HG02840 (cell line): Measurements from ENCODE around the gene ZNF75A.
"Not testable (repeated sequence)": the region's sequence is repeated elsewhere in the genome, so short reads cannot be mapped to it uniquely, and the experiment has no call there.

Source experiments
- ATAC-seq: cut with Tn5 transposase; IDR thresholded peaks from one replicate; pipeline ENCODE4 v1.9.1; 2021; ENCODE audit warnings: mild to moderate bottlenecking, moderate library complexity, moderate number of reproducible peaks; ENCODE audit not compliant: unreplicated experiment, low FRiP score

ZNF75A gene

DNA sequence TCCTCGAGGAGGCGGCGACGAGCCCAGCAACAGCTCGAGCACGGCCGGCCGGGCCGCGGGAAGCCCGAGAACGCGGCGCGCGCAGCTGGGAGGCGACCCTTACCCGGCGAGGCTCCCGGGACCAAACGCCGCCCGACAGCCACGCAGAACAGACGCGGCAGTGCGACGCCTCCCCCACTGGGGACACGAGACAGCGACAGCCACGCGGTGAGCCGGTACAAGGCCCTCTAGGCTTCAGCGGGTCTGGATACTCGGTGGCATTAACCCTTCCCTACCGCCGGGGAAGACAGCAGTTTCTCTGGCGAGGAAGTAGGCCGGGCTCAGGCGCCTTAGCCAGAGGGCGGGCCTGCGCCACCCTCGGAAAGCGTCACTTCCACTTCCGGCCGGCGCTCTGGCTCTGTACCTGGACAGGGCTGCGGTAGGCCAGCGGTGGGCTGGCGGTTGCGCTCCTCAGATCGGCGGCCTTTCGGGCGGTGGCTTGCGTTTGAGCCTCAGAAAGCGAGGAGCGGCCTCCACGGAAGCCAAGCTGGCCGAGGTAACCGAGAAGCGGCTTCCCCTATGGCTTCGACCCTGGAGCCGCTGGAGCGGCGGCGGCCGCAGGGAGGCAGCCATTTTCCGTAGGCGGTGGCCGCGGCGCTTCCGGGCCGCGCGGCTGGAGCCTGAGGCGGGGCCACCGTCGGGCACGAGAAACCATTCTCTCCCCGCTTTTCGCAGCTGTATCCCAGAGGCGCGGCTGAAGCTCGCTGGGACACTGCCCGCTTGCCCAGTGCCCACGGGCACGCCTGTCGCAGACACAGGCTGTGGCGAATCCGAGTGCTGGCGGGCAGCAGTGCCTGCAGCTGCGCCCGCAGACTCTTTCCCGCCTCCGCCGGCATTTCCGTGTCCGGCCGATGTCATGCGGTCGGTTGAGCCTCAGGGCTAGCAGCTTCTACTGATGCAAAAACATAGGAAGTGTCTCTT lies at the start of gene ZNF75A, which contains the start of gene TIGD7:
Gene ZNF75A (plus strand): TSS at position 389 of the 960 bp plus-strand sequence. CDS start 2,932 bp downstream, outside the sequence.
Gene TIGD7 (minus strand): TSS at position 322 of the 960 bp plus-strand sequence. CDS start 4,816 bp downstream, outside the sequence.
- ATAC-seq: peak; percentile 95

DNA sequence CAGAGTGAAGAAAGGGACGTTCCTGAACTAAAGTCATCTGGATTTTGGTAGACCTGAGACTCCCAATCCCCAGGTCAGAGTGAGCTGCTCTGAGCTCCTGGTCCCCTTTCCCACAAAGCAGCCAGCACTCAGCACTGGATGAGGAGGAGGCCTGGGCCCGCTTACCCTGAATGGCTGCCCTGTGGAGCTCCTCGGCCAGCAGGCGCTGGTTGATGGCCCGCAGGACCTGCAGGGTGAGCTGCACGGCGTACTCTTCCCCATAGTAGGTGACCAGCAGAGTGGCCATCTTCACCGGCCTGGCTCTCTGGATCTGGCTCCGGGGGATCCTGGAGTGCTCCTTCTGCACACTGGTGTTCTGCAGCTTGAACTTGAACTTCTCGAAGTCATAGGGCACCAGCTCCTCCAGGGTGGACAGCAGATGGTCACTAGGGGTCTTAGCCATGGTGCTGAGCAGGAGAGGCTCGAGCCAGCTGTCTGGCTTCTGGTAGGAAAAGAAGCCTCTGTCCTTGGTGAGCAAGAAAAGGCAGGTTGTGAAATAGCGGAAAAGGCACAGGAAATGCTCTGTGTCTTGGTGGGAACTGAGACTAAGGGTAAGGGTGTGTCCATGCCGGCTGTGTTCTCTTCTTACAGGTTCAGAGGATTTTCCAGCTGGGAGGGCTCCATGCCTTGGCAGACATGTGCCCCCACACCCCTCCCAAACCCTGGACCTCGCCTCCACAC lies 49.0 kb upstream of the ZNF75A start, which contains the start of gene MEFV:
Gene MEFV (minus strand): TSS at position 488 of the 720 bp plus-strand sequence. CDS start 46 bp downstream, at position 442.
- no peak for ATAC-seq

GRCh38 chr16:3256866-3257465 lies 48.3 kb upstream of the ZNF75A start:
- ATAC-seq: no peak

GRCh38 chr16:3259836-3260235 lies 45.5 kb upstream of the ZNF75A start:
- no peak for ATAC-seq

GRCh38 chr16:3262517-3262916 lies 42.8 kb upstream of the ZNF75A start:
- ATAC-seq: no peak

- ATAC-seq: peak; percentile 76
Observed at GRCh38 chr16:3264137-3265036, 40.9 kb upstream of the ZNF75A start.

DNA sequence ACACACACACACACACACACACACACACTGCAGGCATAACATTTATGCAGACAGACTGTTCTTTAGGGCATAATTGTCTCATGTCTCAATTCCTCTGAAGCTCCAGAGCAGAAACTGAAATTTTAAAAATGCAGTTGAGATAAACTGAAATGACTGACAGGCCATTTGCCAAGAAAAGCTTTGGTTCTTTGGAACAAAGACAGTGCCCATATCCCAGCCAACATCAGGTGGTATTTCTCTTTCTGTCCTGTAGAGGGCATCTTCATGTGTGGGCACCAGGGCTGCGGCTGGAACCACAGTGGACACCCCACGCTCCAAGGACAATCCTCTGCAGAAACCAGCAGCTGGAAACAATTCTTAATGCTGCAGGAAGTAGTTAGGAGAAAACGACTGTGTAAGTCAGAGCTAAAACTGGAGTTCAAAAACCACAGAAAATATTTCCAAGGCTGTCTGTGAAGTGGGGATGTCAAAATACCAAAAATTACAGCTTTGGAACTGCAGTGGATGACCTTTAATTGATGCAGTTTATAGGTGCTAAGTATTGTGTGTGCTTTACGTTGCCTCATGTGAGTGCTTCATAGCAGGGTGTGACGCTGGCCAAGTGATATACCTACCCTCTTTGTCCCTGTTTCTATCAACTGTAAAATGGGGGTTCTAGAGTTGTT lies 38.3 kb upstream of the ZNF75A start:
- ATAC-seq: no peak

GRCh38 chr16:3268294-3268693 lies 37.0 kb upstream of the ZNF75A start:
- no peak for ATAC-seq

- ATAC-seq: not testable (repeated sequence)
Observed at GRCh38 chr16:3270718-3271117, 34.6 kb upstream of the ZNF75A start.

DNA sequence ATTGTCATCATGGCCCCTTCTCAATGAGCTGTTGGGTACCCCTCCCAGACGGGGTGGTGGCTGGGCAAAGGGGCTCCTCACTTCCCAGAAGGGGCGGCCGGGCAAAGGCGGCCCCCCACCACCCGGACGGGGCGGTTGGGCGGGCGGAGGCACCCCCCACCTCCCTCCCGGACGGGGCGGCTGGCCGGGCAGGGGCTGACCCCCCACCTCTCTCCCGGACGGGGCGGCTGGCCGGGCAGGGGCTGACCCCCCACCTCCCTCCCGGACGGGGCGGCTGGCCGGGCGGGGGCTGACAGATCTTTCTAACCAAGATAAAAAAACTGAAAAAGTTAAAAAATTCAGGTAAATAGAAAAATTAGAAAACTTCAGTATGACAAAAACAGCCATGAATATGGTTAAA lies 34.0 kb upstream of the ZNF75A start:
- not testable (repeated sequence) for ATAC-seq

GRCh38 chr16:3274490-3274889 lies 30.8 kb upstream of the ZNF75A start:
- ATAC-seq: no peak

DNA sequence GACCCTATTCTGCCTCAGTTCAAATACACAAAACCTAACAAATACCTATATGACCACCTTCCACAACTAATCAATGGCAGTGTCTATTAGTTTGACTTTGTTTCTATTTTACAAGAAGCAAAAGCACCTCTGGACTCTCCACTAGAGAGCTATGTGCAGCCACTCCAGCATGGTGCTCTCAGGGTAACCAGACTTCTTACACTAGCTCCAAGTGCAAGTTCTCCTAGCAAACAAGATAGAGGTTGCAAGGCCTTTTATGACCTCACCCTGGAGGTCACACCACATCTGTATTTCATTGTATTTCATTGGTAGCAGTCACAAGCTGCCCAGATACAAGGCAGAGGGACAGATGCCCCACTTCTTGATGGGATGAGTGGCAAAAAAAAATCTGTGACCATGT lies 30.4 kb upstream of the ZNF75A start:
- ATAC-seq: no peak

GRCh38 chr16:3276679-3277078 lies 28.6 kb upstream of the ZNF75A start:
- ATAC-seq: no peak

DNA sequence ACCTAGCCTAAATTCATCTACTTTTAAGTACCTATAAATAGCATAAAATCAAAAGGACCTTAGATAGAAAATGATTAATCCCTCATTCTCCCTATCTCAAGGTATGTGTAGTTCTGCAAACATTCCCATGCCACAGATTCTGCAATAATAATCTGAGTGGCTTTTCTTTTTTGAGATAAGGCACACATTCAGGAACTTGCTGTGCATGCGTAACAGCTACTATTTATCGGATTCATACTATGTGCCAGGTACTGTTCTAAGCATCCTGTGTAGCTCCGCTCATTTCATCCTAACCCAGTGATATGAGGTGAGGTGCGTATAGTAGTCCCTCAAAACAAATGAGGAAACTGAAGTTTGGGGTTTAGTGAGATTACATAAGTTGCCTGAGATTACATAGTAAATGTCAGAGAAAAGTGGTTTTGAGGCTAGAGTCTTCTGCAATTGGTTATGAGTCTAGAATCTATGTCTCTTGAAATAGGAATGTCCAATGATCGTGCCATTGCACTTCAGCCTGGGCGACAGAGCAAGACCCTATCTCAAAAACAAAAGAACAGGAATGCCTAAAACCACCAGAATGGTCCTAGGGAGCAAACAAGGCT lies 24.0 kb upstream of the ZNF75A start:
- no peak for ATAC-seq

DNA sequence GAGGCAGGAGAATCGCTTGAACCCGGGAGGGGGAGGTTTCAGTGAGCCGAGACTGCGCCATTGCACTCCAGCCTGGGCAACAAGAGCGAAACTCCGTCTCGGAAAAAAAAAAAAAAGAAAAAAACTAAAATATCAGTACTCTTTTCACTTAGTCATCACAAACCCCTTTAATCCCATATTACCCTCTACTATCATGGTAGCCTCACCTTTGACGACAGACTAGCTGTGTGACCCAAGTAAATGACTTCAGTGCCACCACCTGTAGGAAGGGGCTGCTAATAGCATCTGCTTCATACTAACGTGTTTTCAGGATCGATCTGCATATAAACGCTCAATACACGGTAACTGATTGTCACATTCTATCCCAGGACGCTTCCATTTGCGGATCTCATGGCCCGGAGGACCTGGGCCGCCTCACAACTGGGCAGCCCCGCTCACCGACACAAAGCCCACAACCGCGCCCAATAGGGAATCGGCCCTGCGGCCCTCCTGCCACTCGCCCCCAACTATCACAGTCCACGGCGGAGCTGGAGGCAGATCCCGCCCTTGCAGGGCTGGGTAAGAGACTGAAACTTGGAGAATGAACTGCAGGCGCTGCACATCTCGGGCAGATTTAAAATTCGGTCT lies 23.1 kb upstream of the ZNF75A start:
- peak; percentile 16 for ATAC-seq

DNA sequence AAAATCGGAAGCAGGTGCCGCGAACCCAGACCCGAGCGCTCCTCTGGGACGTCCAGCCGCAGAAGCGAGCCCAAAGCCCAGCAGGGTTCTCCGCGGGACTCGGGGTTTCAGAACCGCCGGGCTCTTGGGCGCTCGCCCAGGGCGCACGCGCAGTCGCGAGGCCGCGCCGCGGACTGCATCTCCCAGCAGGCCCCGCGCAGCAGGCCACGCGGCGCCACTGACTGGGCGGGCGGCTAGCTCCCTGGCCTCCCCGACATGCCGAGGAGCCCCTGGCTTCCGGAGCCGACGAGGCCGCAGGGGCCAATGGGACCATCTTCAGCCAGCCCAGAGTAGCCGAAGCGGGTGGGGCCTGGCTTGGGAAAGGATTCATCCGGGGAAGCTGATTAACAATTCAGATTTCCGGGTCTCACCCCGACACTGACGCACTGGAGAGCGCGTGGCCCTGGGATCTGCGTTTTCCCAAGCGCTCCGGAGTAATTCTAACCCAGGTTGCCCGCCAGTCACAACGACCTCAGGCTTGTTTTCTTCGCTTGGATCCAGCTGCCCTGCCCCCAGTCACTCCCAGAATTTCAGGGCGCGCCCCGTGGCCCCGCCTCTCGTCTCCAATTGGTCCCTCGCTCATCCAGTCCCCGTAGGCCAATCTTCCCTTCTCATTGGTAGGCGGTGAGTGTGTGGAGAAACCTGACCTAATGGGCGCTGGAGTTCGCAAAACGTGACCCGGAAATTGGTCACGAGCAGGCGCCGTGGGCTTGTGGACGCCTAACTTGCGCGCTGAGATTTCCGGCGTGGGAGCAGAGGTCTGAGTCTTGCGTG lies 22.4 kb upstream of the ZNF75A start, which contains the start of gene ZNF263:
Gene ZNF263 (plus strand): TSS at position 762 of the 813 bp plus-strand sequence. CDS start 328 bp downstream, outside the sequence.
- ATAC-seq: peak; percentile 85
